KG1 (cell line): Measurements from ENCODE around the gene TRPT1.

ENCODE experiments used
- DNase-seq: peaks from one replicate; lab custom pipeline; 2025; lab: John Stamatoyannopoulos, UW

The TRPT1 gene

DNA sequence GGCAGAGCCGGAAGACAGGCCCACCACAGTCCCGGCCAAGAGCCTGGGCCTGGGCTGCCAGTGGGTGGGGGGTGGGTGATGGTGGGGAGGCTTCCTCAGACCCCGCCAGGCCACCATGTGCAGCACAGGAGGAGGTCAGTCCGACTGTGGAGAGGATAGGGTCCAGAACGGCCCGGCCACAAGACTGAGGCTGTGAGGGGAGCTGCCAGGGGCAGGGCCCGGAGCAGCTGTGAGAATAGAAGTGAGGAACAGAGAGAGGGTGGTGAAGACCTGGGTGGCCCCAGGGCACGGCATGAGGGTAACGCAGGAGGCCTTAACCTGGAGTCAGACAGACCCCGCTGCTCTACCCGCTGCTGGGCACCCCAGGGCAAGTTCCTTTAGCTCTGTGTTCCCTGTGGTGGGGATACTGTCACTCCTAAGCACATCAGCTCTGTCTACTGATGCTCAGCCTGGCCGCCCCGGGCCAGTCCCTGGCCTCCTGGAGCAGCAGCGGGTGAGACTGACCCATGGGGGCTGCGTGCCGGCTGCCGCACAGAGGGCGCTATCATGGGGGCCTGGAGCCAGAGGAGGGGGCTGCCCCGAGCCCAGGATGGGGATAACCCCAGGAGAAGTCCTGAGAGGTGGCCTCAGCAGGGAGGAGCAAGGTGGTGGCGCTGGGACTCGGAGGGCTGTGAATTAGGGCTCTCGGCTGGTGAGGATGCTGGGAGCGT lies 17.7 kb downstream of the TRPT1 start:
- no peak for DNase-seq

DNA sequence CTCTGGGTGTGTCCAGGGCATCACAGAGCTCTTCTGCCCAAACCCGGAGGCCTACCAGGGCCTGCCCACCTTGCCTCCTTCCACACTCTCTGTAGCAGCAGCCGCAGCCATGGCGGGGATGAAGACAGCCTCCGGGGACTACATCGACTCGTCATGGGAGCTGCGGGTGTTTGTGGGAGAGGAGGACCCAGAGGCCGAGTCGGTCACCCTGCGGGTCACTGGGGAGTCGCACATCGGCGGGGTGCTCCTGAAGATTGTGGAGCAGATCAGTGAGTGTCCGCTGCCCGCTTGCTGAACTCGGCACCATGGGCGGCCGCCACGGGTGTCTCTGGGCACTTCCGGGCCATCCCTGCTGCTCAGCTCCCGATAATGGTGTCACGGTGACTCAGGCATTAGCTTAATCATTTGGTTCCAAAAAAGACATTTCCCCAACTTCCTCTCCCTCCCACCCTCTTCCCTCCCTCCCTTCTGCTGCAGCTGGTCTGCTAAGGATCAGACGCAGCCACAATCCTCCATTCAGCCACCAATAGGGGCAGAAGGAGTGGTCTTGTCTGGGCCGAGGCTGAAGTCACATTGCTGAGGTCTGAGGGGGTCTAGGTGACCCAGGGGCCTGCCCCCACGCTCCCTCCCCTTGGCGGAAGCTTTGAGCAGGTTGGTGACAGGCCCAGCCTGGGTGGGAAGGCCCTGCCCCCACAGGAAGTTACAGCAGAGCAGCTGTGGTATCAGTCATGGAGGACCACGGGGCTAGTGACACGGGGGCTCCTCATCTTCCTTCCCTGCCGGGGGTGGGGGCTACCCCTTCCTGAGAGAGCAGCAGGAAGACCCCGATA lies 18.5 kb downstream of the TRPT1 start:
- DNase-seq = peak; percentile 94

DNA sequence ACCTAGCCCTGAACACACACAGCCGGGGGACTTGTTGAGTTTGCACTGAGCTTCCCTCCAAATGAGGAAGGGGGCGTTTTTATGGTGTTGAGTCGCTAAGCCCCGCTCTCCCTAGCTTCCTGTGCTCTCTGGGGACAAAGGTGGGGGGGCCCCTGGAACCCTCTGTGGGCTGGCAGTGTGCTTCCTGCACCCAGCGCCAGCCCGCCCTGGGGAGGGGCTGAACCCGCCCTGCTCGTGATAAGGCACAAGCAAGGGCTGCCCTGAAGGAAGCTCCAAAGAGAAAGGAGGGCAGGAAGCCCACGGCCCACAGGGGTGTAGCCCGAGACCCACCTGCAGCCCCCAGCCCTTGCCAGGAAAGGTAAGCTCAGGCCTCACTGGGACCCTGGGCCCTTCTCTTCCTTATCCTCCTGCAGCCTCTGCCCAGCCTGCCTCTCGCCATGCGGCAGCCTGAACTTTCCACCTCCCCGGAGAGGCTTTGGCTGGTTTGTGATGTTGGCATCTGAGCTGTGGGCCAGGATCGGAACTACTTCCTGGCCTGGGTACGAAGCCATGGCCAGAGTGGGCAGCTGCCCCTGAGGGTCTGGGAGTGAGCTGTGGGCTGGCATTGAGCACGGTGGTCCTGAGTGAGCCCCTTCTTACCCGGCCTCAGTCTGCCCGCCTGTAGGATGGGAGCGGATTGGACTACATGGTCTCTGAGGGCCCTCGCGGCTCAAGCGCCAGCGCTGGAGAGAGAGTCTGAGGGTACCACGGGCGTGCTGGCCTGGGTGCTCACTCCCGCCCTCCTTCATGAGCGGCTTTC lies 19.3 kb downstream of the TRPT1 start, which contains the start of gene FERMT3:
Gene FERMT3, plus strand, starts transcription at position 265 of the 799 bp plus-strand sequence. CDS start 644 bp downstream, outside the sequence.
- peak; percentile 92 for DNase-seq

GRCh38 chr11:64204464-64204989 lies 21.5 kb downstream of the TRPT1 start:
- DNase-seq = peak; percentile 97

DNA sequence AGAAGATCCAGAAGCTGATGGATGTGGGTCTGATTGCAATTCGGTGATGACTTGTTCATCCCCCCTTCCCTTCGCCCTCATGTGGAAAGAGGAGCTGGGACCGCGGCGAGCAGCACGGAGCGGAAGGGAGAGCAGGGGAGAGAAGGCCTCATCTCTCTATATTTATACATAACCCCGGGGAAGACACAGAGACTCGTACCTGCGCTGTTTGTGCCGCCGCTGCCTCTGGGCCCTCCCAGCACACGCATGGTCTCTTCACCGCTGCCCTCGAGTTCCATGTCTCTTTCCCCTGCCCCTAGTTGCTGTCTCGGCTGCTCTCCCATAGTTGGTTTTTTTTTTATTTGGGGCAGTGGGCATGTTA lies 21.9 kb downstream of the TRPT1 start:
- no peak for DNase-seq

- no peak for DNase-seq
Observed at GRCh38 chr11:64203421-64204079, 22.4 kb downstream of the TRPT1 start.

- DNase-seq = no peak
Observed at GRCh38 chr11:64202992-64203391, 23.0 kb downstream of the TRPT1 start.

GRCh38 chr11:64201543-64201942 lies 24.4 kb downstream of the TRPT1 start:
- DNase-seq = no peak

GRCh38 chr11:64198511-64198910 lies 27.5 kb downstream of the TRPT1 start:
- DNase-seq = no peak

DNA sequence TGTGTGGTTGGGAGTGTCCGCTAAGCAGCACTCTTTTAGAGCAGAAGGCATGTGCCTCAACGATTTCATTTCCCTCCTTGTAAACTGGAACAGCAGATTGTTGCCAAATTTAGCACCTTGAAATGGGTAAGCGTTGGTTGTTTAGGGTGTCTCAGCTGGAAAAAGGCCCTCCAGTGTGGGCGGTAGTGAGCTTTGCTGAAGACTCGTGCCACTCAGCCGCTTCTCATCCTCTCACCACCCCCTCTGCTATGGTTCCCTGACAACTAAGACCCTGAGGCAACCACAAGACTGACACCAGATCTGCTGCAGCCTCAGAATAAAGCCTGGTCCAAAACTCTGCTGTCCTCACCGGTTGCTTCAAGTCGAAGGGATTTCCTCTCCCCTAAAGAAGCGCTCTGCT lies 29.4 kb downstream of the TRPT1 start:
- DNase-seq = no peak

GRCh38 chr11:64192434-64192833 lies 33.6 kb downstream of the TRPT1 start:
- no peak for DNase-seq

DNA sequence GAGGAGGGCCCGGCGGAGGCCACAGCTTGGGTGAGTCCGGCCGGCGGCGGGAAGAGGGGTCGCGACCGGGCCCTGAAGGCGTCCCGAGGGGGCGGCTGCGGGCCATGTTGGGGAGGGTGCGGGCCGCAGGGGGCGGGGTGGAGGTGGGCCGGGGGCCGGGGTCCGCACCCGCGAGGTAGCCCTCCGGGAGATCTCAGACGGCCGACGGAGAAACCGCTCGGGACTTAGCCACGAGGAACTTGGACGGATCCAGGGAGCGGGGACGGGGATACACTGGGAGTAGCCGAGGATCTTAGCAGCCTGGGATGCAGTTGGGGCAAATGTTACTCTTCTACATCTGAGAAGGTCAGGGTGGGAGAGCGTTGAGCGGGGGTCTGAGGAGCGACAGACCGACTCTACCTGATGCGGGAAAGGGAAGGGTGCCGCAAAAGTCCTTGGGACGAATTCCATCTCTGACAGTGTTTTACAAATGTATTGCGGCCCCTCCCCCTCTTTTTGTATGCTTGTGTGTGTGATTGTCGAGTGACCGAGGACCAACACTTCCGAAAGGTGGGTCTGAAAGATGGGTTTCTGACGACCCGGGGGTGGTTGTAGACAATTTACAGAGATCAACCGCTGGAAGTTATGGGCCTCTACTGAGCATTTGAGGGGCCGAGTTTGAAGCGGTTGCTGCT lies 39.4 kb downstream of the TRPT1 start:
- no peak for DNase-seq

GRCh38 chr11:64185693-64186491 lies 40.1 kb downstream of the TRPT1 start, which contains the start of gene STIP1:
STIP1 (plus strand) TSS chr11:64186171; CDS start chr11:64186262, 91 bp downstream.
- peak; percentile 100 for DNase-seq

DNA sequence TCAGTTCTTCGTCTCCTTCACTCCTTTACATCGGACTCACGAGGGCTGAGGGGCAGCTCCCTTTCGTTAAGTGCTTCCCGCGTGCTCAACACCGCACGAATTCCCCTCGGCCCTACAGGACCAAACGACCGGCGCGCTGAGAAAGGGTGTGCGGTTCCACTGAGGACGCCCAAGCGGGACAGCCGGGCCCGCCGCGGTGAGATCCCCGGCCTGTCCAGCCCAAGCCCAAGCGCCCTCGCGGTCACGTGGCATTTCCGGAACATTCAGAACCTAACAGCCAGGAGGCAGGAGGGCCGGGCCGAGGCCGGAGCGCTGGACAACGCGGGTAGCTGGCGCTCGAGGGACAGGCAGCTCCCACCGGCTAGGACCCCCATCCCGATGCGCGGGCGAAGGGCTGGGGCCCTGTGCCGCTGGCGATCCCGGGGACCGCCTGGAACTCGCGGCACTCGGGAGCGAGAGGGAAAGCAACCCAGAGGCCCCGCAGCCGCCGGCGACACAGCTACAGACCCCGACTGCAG lies 40.8 kb downstream of the TRPT1 start:
- DNase-seq = peak; percentile 91

GRCh38 chr11:64183890-64184289 lies 42.1 kb downstream of the TRPT1 start:
- no peak for DNase-seq

- peak; percentile 86 for DNase-seq
Observed at GRCh38 chr11:64181506-64182411, 44.2 kb downstream of the TRPT1 start.

- no peak for DNase-seq
Observed at GRCh38 chr11:64180891-64181290, 45.1 kb downstream of the TRPT1 start.

GRCh38 chr11:64178951-64179639 lies 46.9 kb downstream of the TRPT1 start:
- no peak for DNase-seq
